SIG-M5 (cell line): ENCODE results near the gene RAD18.

Experiments
- DNase-seq: peaks from one replicate; lab custom pipeline; 2025; lab: John Stamatoyannopoulos, UW

RAD18 gene

DNA sequence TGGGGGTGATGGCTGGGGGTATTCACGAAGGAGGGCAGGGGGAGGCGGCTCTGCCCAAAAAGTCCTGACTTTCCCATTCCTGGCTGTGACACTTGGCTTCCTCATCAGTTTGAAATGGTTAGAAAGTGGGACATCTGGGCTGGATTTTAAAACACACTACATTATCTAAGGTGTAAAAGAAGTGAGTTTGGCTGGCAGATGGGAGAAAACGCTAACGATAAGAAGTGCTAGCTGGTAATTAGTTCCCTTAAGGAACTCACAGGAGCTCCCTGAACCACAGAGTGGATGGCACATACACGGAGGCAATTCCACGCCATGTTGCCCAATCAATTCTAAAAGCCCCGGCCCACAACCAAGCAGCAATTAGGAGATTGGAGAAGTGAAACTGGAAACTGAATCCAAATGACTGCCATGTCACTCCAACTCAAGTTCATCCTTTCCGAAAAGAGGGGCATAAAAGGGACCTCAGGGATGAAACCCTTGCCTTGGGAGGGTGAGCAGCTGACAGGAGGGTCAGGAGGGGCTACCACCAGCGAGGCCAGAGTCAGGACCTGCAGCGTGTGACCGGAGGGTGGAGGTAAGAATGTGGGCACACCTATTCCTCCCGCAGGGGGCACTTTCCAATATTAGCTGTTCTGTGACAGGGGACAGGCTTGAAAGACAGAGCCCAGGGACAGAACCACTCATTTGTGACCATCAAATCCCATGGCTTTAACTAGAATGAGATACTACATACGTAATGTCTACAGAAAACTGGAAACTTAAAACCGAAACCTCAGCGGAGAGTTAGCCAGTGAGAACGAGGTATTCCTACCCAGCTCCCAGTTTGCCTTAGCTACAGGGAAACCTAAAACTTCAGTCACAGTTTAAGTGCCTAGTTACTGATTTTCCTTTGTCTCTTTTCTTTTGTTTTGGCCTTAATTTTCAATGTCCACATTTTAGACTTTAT is 98.6 kb downstream of the RAD18 start:
- DNase-seq, result peak; percentile 31

DNA sequence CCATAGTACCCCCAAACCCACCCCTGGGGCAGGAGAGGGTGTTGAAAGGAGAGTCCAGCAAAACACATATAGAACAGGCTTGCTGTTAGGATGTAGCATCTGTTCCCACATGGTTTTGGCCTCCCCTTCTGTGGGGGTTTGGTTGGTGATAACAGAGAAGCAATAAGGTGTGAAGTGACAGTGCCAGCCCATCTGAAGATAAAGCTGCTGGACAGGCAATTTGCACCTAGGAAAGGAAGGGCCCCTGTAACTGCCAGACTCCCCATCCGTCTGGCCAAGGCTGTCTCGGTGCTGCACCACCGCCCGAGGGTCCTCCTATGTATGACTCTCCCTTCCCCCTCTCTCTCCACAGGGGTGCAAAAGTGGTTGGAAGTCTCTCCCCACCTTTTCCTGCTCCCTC is 99.4 kb downstream of the RAD18 start:
- DNase-seq, result no peak

DNA sequence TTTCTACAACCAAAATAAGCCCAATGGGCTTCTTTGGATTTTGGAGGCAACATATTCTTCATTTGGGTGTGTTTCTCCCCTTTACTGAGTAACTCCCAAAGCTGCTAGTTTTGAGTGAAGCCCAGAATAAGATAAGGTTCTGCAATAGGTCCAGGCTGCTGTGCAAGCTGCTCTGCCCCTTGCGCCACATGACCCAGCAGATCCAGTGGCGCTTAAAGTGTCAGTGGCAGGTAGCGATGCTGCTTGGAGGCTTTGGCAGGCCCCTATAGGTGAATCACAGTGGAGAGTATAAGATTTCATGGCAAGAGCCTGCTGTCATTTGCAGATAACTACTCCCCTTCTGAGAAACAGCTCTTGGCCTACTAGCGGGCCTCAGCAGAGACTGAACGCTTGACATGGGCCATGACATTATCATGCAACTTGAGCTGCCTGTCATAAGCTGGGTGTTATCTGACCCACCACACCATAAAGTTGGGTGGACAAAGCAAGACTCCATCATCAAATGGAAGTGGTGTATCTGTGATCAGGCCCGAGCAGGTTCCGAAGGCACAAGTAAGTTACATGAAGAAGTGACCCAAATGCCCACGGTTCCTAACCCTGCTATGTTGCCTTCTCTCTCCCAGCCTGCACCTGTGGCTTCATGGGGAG is 105.4 kb downstream of the RAD18 start:
- no peak for DNase-seq

DNA sequence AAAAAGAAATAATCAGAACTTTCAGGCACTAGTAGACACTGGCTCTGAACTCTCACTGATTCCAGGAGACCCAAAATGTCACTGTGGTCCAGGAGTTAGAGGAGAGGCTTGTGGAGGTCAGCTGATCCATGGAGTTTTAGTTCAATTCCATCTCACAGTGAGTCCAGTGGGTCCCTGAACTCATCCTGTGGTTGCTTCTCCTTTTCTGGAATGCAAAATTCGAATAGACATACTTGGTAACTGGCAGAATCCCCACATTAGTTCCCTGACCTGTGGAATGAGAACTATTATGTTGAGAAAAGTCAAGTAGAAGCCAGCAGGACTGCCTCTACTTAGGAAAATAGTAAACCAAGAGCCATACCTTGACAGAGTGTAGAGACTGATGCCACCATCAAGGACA is 106.6 kb downstream of the RAD18 start:
- no peak for DNase-seq

DNA sequence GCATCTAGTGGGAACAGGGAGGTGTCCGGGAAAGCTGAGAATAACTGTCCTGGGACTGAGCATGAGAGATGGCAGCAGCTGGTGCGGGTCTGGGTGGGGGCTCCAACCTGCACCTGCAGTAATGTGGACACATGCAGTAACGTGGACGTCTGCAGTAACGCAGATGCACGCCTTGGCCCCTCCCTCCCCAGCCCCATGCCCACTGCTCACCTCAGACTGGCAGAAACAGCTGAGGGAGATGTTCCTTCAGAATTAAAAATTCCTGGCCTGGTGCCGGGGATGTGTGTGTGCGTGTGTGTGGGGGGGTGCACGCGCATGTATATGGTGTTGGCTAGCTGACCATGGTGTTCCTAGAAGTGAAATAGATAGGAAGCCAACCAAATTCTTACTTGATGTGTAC is 107.2 kb downstream of the RAD18 start:
- no peak for DNase-seq

DNA sequence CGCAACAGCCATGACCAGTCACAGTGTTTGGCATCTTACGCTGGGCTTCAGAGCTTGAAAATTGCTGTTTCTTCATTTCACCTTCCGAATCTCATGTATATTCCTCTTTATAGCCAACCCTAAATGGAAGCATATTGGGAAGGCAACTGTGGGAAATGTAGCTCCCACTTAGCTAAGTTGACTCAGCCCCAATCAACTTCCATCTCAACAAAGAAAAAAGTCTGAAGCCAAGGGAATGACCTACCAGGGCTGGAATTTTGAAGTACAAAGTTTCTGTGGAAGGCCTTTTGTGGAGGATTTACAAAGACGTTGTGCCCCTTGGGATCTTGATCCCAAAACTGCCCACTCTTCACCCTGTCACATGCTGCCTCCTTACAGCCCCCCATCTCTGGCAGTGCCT is 108.6 kb downstream of the RAD18 start:
- DNase-seq, result no peak

DNA sequence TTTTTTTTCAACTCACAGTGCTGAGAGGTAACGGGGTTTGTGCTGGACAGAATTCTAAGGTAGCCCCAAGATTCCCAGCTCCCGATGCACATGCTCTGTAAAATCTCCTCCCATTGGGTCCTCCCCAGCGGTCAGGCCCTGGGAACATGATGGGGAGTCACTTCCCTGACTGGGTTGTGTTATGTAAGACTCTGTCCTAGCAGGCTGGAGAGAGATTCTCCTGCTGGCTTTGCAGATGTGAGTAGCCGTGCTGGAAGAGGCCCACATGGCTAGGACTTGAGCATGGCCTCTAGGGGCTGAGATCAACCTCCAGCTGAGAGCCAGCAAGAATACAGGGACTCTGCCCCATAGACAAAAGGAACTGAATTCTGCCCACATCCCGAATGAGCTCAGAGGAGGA is 110.2 kb downstream of the RAD18 start:
- no peak for DNase-seq

DNA sequence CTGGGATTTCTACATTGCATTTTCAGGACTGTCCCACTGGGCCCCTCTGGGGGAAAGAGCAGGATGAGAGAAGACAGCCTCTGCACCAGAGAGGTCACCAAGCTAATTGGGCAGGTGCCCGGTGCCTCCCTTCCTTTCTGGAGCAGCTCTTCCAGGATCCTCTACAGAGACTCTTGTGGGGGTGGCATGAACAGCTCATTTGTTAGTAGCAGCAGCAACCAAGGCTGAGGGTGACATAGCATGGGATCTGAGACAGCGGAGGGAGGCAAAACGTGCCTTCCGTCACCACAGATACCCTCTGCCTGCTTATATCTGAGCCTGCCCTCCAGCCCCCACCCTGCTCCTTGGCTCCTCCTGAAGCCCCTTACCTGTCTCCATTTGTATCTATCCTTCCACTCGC is 110.8 kb downstream of the RAD18 start:
- DNase-seq, result no peak

DNA sequence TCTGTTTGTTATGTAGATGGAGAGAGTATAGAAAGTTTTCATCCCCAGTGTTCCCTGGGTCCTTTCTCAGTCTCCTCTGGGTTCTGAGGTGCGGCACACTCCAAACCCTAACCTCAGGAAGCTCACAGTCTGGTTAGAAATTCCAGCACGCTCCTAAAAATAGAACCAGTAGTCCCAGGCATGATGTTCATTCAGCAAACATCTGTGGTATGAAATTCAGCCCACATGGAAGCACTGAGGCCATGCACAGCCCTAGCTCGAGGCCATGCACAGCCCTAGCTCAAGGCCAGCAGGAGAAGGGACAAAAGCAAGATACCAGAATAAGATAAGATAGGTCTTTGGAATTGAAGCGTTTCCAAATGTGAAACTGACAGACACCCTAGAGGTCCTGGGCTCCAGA is 111.6 kb downstream of the RAD18 start:
- no peak for DNase-seq

DNA sequence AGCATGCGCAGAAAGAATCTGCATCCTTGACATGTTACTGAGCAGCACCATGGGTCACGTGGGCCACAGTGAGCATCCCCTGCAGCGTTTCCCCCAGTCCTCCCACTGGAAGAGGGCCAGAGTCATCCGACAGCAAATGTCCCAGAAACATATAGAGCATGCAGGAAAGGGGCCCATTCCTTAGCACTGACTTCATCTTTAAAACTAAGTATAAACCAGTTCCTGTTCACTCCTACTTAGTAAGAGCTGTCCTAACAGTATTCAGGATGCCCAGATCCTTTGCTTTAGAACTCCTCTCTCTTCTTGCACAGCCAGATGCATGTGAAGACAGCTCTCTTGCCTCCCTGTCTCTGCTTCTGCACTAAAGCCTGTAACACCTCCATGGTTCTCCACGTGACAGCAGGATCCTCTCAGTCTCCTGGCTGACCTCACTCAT is 114.6 kb downstream of the RAD18 start:
- DNase-seq, result no peak

DNA sequence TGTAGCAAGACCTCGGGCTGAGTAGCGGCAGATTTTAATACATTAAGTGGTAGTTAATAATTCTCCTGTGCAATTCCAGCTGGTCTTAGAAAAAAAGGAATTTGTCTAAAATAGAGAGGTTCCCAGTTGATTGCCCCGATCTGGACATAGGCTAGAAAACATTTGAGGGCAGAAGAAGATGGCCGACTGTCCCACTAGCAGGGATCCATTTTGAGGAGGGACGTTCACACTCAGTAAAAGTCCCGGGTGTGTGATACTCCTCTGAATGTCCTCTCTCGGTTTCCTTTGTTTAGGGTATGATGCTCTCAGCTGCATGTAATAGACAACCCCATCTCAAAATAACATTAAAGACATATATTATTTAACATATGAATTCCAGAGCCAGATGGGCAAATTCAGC is 116.0 kb downstream of the RAD18 start:
- no peak for DNase-seq

DNA sequence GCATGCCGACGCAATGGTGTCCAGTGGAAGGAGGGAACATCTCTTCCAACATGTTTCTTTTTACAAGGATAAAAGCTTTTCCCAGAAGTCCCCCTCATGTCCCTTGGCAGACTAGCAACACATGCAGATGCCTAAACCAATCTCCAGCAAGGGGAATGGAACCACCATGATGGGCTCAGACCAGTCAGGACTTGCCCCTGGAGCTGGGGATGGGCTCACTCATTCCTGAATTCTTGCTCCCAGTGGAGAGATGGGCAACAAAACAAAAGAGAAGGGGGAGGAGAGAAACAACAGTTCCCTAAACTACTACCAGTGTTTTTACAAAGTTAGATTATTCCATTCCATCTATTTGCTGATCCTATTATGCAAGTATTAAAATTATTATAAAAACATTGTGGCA is 117.1 kb downstream of the RAD18 start:
- DNase-seq, result no peak

DNA sequence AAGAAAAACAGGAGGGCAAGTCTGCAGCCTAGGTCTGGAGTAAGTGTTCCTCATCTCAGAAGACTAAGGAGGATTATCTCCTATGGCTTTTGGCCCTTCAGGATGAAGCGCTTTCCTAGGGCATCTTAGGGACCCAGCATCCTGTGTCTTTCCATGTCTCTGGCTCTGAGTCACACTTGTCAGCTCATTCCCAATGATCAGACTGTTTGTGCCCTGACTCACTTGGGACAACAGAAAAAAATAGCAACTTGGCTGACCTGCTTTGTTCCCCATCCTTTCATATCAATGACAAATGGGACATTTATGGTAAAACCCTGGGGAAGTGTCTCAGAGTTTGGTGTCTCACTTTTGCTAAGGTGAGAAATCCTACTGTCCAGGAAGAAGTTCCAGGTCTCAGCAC is 117.6 kb downstream of the RAD18 start:
- no peak for DNase-seq

DNA sequence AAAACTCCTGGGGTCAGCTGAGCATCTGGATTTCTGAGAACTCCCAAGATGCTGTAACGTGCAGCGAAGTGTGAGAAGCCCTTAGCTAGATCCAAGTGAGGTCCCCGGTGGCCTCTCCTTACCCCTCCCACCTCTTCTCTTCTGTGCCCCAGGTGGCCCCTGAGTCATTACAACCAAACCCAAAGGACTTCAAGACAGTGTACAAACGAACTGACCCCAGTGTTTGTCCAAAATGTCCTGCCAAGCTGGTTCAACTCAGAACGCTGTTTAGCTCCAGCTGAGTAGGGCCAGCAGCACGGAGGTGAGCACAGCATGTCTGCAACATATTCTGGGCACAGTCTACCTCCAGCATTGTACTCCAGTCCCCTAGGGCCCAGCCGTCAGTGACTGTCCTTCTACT is 119.9 kb downstream of the RAD18 start:
- DNase-seq, result no peak

DNA sequence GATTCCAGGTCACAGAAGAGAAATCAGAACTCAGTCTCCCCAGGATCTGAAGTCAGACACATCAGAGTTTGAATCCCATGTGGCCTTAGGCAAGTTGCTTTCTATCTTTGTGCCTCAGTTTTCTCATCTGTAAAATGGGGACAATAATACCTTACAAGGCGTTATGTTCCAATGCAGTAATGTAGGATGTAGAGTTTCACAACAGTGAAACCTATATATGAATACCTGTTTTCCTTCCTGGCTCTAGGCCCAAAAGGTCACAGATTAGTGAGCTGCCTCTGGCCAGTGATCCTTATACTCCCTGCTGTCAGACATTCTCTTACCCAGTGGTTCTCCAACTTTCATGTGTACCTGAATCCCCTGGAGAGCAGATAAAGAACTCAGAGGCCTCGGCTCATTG is 121.0 kb downstream of the RAD18 start:
- DNase-seq, result no peak

DNA sequence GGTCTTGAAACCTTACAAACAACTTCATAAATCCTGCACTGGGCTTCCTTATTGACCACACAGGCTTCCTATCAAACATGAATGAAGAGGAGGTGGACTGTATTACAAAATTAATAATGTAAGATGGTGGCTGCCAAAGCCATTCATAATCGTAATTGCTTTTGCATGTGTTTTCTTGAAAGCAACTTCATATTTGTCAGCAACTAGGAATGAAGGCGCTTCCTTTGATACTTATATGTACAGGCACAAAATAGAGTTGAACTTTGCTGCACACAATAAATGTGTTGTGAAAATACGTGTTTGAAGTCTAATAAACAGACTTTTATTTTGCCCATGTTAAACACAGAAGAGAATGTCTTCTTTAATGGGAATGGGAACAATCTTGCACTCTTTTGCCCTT is 121.8 kb downstream of the RAD18 start:
- no peak for DNase-seq

DNA sequence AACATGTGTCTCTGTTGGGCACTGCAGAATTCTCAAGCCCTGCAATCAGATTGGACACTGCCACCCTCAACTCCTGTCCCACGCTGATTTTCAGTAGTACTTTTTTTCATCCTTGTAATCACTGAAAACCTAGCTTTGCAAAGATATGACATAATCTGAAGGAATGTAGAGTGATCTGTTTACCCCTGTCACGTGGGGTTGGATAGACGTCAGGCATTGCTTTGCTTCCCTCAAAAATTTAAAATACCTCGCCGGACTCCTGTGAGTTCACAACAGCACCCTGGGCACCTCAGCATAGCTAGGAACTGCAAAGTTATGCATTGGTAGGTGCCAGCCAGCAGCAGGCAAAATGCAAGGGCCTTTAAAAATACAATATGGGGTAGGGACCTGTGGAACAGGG is 122.7 kb downstream of the RAD18 start:
- DNase-seq, result no peak

DNA sequence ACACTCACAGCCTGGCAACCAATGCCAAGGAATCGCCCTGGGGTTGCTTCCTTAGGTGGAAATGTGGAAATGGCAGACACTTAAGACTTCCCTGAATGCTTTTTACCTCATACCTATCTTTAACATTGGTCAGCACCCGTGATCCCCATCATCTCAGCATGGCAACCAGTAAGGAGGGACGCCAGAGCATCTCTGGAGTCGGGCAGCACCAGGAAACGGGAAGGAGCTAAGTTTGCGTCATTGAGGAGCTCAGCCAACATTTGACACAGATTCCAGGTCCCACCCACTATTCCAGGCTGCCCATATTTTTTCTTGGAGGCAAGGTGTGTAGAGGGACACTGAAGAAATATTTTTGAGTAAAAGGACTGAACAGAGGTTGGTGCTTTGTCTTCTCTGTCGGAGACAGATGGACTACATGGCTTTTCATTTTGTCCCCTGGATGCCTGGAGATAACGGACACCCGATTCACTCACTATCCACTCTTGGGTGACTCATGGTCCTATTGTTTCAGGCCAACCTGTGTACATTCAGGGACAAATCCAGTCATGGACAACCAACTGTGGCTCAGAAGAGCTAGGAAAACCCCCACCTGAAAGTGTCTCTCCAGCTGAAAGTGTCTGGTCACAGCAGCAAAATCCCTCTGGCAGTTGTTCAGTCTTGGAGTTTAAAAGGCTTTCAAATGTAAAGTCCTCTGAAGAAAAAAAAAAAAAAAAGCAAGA is 123.5 kb downstream of the RAD18 start:
- DNase-seq, result no peak

DNA sequence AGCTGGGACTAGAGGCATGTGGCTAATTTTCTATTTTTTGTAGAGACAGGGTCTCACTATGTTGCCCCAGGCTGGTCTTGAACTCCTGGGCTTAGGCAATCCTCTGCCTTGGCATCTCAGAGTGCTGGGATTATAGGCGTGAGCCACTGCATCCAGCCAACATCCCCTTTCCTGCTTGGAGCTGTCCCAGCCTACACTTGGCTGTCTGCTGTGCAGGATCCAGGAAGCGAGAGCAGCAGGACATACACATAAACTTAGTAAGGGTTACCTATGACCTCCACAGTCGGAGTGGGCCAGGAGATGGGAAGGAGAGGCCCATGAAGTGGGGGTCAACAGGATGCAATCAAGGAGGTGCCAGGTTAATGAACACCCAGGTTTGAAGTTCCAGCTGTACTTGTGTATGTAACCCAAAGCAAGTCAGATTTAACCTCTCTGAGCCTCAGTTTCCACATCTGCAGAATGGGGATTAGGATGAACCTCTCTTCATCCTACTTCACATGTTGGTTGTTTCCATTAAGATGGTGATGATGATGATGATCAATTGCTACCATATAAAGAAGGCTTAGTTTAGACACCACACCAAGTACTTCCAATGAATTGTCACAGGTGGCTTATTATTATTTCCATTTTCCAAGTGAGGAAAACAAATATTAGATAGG is 124.4 kb downstream of the RAD18 start:
- DNase-seq, result no peak

DNA sequence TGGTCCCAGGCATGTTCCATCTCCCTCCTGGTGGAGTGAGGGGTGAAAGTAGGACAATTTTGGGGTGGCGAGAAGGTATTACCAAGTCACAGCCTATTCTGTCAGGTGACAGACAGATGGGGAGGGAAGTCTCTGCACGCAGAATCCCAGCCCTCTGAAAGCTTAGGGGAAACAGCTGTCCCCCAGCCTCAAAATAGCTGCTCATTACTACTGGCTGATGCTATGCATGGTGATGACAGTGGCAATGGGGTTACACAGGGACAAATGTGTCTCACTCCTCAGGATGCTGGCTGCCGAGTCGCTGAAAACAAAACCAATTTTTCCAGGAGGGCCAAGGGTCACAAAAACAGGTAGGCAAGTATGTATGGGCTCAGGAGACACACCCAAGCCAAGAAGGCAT is 125.0 kb downstream of the RAD18 start:
- no peak for DNase-seq

DNA sequence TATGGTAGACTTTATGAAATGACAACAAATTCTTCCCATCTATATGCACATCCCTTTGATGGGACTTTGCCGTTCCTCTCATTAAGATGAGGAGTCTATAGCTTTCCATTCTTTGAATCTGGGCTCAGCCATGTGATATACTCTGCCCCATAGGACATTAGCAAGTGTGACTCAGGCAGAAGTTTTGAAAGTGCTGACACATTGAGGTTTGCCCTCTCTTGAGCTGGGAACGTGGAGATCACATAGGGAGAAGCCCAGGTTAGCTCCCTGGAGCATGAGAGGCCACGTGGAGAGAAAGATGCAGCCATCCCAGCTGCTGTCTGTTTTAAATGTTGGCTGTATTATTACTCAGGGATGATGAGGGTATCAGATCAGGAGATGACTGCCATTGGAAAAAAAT is 126.1 kb downstream of the RAD18 start:
- no peak for DNase-seq

DNA sequence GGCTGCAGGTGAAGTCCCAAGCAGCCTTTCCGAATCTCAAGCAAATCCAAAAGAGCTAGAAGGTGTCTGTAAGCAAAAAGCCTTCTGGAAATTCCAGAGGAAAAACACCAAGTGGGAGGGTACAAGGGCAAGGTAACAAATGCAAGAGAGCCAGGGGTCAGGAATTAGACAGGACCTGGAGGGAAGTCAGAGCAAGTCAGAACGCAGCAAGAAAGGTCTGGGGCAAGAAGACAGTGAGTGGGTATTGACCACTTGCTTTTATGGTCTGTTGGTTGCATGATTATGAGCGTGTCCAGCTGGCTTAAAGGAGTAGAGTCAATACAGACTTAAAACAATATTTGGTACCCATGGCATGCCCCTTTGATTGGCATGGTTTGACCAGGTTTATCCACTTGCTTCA is 127.2 kb downstream of the RAD18 start:
- DNase-seq, result no peak
